Trophoblast cell (in vitro differentiated cells and primary cell): ENCODE data around the gene MPPE1.

ENCODE experiments used
- DNase-seq, 2 donors: peaks; one replicate each; pipeline ENCODE4 v3.0.0-alpha.2; 2016
- H2AFZ ChIP-seq: 2 replicates; pipeline ENCODE4 v1.6.1; 2013; ENCODE audit warnings: low read length, moderate library complexity, mild to moderate bottlenecking; ENCODE audit not compliant: insufficient read depth, poor library complexity
- H2AK5ac ChIP-seq: 2 replicates; pipeline ENCODE4 v1.6.1; 2013; ENCODE audit warnings: mild to moderate bottlenecking, low read length
- H2BK120ac ChIP-seq: 2 replicates; pipeline ENCODE4 v1.6.1; 2013; ENCODE audit warnings: low read length, mild to moderate bottlenecking, moderate library complexity; ENCODE audit not compliant: insufficient read depth, poor library complexity
- H2BK12ac ChIP-seq: 2 replicates; pipeline ENCODE4 v1.6.1; 2013; ENCODE audit warnings: mild to moderate bottlenecking, low read length, moderate library complexity
- H2BK5ac ChIP-seq: 2 replicates; pipeline ENCODE4 v1.6.1; 2013; ENCODE audit warnings: low read length, low read depth, moderate library complexity, mild to moderate bottlenecking; ENCODE audit not compliant: poor library complexity
- H3K14ac ChIP-seq: 2 replicates; pipeline ENCODE4 v1.6.1; 2013; ENCODE audit warnings: mild to moderate bottlenecking, low read length
- H3K18ac ChIP-seq: 2 replicates; pipeline ENCODE4 v1.6.1; 2013; ENCODE audit warnings: mild to moderate bottlenecking, low read length
- H3K23ac ChIP-seq: 2 replicates; pipeline ENCODE4 v1.6.1; 2013; ENCODE audit warnings: low read length
- H3K27ac ChIP-seq: 2 replicates; pipeline ENCODE4 v1.5.1; 2013; ENCODE audit warnings: low read depth, mild to moderate bottlenecking, inconsistent platforms, low read length, moderate library complexity
- H3K27me3 ChIP-seq: 2 replicates; pipeline ENCODE4 v1.6.1; 2013; ENCODE audit warnings: inconsistent platforms, mild to moderate bottlenecking, low read length, moderate library complexity; ENCODE audit not compliant: insufficient read depth
- H3K36me3 ChIP-seq, 2 experiments: 1 replicate in 1 of 2; 2 replicates in 1 of 2; pipeline ENCODE4 v1.6.1; 2013; ENCODE audit warnings: low read length in 2 of 2, mild to moderate bottlenecking in 2 of 2, moderate library complexity in 1 of 2; ENCODE audit not compliant: insufficient read depth in 2 of 2, control insufficient read depth in 1 of 2
- H3K4ac ChIP-seq: 2 replicates; pipeline ENCODE4 v1.6.1; 2013; ENCODE audit warnings: low read depth, mild to moderate bottlenecking, low read length, moderate library complexity
- H3K4me1 ChIP-seq, 2 experiments: 1 replicate in 1 of 2; 2 replicates in 1 of 2; pipeline ENCODE4 v1.6.1; 2013; ENCODE audit warnings: low read length in 2 of 2, mild to moderate bottlenecking in 2 of 2, moderate library complexity in 1 of 2; ENCODE audit not compliant: insufficient read depth in 2 of 2, control insufficient read depth in 1 of 2
- H3K4me2 ChIP-seq: 2 replicates; pipeline ENCODE4 v1.6.1; 2013; ENCODE audit warnings: inconsistent platforms, mild to moderate bottlenecking, low read length, moderate library complexity
- H3K4me3 ChIP-seq: 2 replicates; pipeline ENCODE4 v1.5.1; 2013; ENCODE audit warnings: mild to moderate bottlenecking, low read depth, low read length, inconsistent platforms
- H3K79me1 ChIP-seq: one replicate; pipeline ENCODE4 v1.6.1; 2013; ENCODE audit warnings: low read length
- H3K79me2 ChIP-seq: 2 replicates; pipeline ENCODE4 v1.6.1; 2013; ENCODE audit warnings: low read length, mild to moderate bottlenecking; ENCODE audit not compliant: control insufficient read depth, insufficient read depth, poor library complexity
- H3K9ac ChIP-seq: 2 replicates; pipeline ENCODE4 v1.6.1; 2013; ENCODE audit warnings: mild to moderate bottlenecking, low read length
- H3K9me3 ChIP-seq: 2 replicates; pipeline ENCODE4 v1.6.1; 2013; ENCODE audit warnings: low read depth, mild to moderate bottlenecking, control low read depth, inconsistent platforms, low read length; ENCODE audit not compliant: insufficient read depth
- H4K12ac ChIP-seq: 2 replicates; pipeline ENCODE4 v1.6.1; 2013; ENCODE audit warnings: low read depth, mild to moderate bottlenecking, low read length, moderate library complexity
- H4K8ac ChIP-seq: 2 replicates; pipeline ENCODE4 v1.6.1; 2013; ENCODE audit warnings: low read depth, mild to moderate bottlenecking, low read length, moderate library complexity
- H4K91ac ChIP-seq: one replicate; pipeline ENCODE4 v1.6.1; 2013; ENCODE audit warnings: low read depth, mild to moderate bottlenecking, low read length, moderate library complexity
- WGBS: extraction: QIAGEN DNeasy Blood & Tissue Kit; methylation state at CpG from one replicate; pipeline ENCODE4 v1.1.7; 2013; ENCODE audit warnings: missing lambda C conversion rate; ENCODE audit not compliant: insufficient read length, insufficient coverage; ENCODE audit errors: extremely low coverage; 5-methylcytosine and 5-hydroxymethylcytosine counted together

The MPPE1 gene

GRCh38 chr18:11849279-11849678 is 58.8 kb downstream of the MPPE1 start:
- WGBS, result no CpG with 5 or more reads among the region's 7 CpGs
- Histone ChIP-seq H3K4me2 (no peak overlapping the region), H4K12ac (no peak overlapping the region), H3K4me3 (no peak overlapping the region), H3K79me1 (peaks cover 6% of the 10 kb centered on the region), H3K27me3 (no peaks in the 10 kb centered on the region), H2AFZ (no peak overlapping the region), H3K4me1 (peaks cover 0 to 2% of the 10 kb centered on the region in 2 experiments), H2BK5ac (no peak overlapping the region), H3K9ac (no peak overlapping the region), H4K91ac (no peak overlapping the region), H2BK12ac (no peak overlapping the region), H3K79me2 (peaks cover 8% of the 10 kb centered on the region), H3K18ac (no peak overlapping the region), H2AK5ac (no peak overlapping the region), H4K8ac (no peak overlapping the region), H3K23ac (no peak overlapping the region), H3K4ac (no peak overlapping the region), H3K27ac (no peak overlapping the region), H3K9me3 (no peaks in the 10 kb centered on the region), H2BK120ac (no peak overlapping the region), H3K14ac (no peak overlapping the region), H3K36me3 (no peaks in the 10 kb centered on the region)
- no peak for DNase-seq

- no peak overlapping the region for H3K4me3 ChIP-seq
- no peaks in the 10 kb centered on the region for H3K9me3 ChIP-seq
- H3K79me1 ChIP-seq, result peaks cover 6% of the 10 kb centered on the region
- WGBS, result no CpG with 5 or more reads among the region's 4 CpGs
- H3K4me1 ChIP-seq, result peaks cover 0 to 2% of the 10 kb centered on the region in 2 experiments
- no peaks in the 10 kb centered on the region for H3K36me3 ChIP-seq
- H3K23ac ChIP-seq, result no peak overlapping the region
- DNase-seq, result peak; percentile 75 to 92
- H3K9ac ChIP-seq, result no peak overlapping the region
- peaks cover 8% of the 10 kb centered on the region for H3K79me2 ChIP-seq
- no peak overlapping the region for H3K14ac ChIP-seq
- no peak overlapping the region for H2BK120ac ChIP-seq
- no peak overlapping the region for H3K4ac ChIP-seq
- no peak overlapping the region for H4K8ac ChIP-seq
- H2AFZ ChIP-seq, result no peak overlapping the region
- no peak overlapping the region for H3K18ac ChIP-seq
- H2AK5ac ChIP-seq, result peak overlapping the region; percentile 73
- no peak overlapping the region for H3K4me2 ChIP-seq
- H3K27ac ChIP-seq, result no peak overlapping the region
- H4K91ac ChIP-seq, result no peak overlapping the region
- no peak overlapping the region for H4K12ac ChIP-seq
- no peaks in the 10 kb centered on the region for H3K27me3 ChIP-seq
- no peak overlapping the region for H2BK5ac ChIP-seq
- peak overlapping the region; percentile 20 for H2BK12ac ChIP-seq
These were observed 60.3 kb downstream of the MPPE1 start for GRCh38 chr18:11847811-11848210.

- Histone ChIP-seq H3K36me3 (no peaks in the 10 kb centered on the region), H2BK5ac (no peak overlapping the region), H4K91ac (no peak overlapping the region), H3K79me2 (no peaks in the 10 kb centered on the region), H2BK120ac (no peak overlapping the region), H3K4me3 (no peak overlapping the region), H4K12ac (no peak overlapping the region), H3K79me1 (no peaks in the 10 kb centered on the region), H3K14ac (no peak overlapping the region), H3K27ac (no peak overlapping the region), H3K18ac (no peak overlapping the region), H2AFZ (no peak overlapping the region), H2AK5ac (no peak overlapping the region), H3K4me1 (peaks cover 0 to 2% of the 10 kb centered on the region in 2 experiments), H3K9ac (no peak overlapping the region), H3K27me3 (no peaks in the 10 kb centered on the region), H3K23ac (no peak overlapping the region), H3K4ac (no peak overlapping the region), H4K8ac (no peak overlapping the region), H3K9me3 (no peaks in the 10 kb centered on the region), H3K4me2 (no peak overlapping the region), H2BK12ac (no peak overlapping the region)
- no CpG with 5 or more reads among the region's 4 CpGs for WGBS
- no peak for DNase-seq
These were observed 62.5 kb downstream of the MPPE1 start for GRCh38 chr18:11845654-11846053.

DNA sequence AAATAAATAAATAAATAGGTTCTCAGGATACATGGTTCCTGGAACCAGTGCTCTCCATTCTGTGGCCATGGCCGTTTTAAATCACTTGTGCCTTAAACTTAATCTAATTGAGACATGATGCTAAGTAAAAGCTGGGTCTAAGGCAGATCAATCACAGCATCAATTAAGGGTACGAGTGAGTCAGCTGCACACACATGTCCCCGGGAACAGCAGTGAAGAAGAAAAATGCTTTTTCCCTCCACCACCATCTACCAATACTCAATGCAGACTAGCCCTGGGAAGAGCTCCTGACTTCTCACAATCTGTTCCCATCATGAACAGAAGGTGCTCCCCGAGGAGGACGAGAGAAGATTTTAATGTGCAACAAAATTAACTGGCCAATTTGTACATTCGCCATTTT is 63.7 kb downstream of the MPPE1 start:
- WGBS, result no CpG with 5 or more reads among the region's 6 CpGs
- no peak for DNase-seq
- Histone ChIP-seq H3K23ac (no peak overlapping the region), H3K79me1 (no peaks in the 10 kb centered on the region), H3K18ac (no peak overlapping the region), H3K79me2 (no peaks in the 10 kb centered on the region), H4K91ac (no peak overlapping the region), H3K27me3 (no peaks in the 10 kb centered on the region), H3K14ac (no peak overlapping the region), H3K9ac (no peak overlapping the region), H2BK5ac (no peak overlapping the region), H2AFZ (no peak overlapping the region), H3K4me3 (no peak overlapping the region), H4K8ac (no peak overlapping the region), H3K27ac (no peak overlapping the region), H3K4me2 (no peak overlapping the region), H2BK120ac (no peak overlapping the region), H4K12ac (no peak overlapping the region), H3K4me1 (peaks cover 0 to 3% of the 10 kb centered on the region in 2 experiments), H2AK5ac (no peak overlapping the region), H3K36me3 (no peaks in the 10 kb centered on the region), H3K9me3 (no peaks in the 10 kb centered on the region), H3K4ac (no peak overlapping the region), H2BK12ac (no peak overlapping the region)
